Stomach (tissue), 9 donors: ENCODE data around the gene ETV7. TPM values are rescaled to one million over a fixed set of nuclear protein-coding genes. Genes with fewer than 3 reads are reported as not detected.

Experiments used
- DNase-seq, 2 donors: peaks; one replicate each; pipeline versions ENCODE4 v3.0.0 to v3.0.0-alpha.2; 2013 to 2019
- H3K27ac ChIP-seq, 5 donors: fragments of 200-600 bp in 4 of 5; sonication (generic) in 4 of 5; one replicate each; pipeline ENCODE4 v1.5.1; 2013 to 2019; ENCODE audit warnings: mild to moderate bottlenecking in 1 of 5, moderate library complexity in 1 of 5
- H3K27me3 ChIP-seq, 3 donors: fragments of 200-600 bp; sonication (generic); one replicate each; pipeline ENCODE4 v1.5.1; 2017 to 2019; ENCODE audit warnings: mixed run types in 1 of 3
- H3K36me3 ChIP-seq, 4 donors: fragments of 200-600 bp; sonication (generic); 1 replicate in 3 of 4; 2 replicates in 1 of 4; pipeline ENCODE4 v1.5.1; 2016 to 2019
- H3K4me1 ChIP-seq, 4 donors: fragments of 200-600 bp; sonication (generic); one replicate each; pipeline ENCODE4 v1.5.1; 2016 to 2019
- H3K4me3 ChIP-seq, 4 donors: fragments of 200-600 bp; sonication (generic) in 3 of 4; one replicate each; pipeline ENCODE4 v1.5.1; 2016 to 2019; ENCODE audit warnings: mild to moderate bottlenecking in 1 of 4
- H3K9me3 ChIP-seq, 4 donors: fragments of 200-600 bp; sonication (generic); one replicate each; pipeline ENCODE4 v1.5.1; 2016 to 2019
- CTCF ChIP-seq, 7 experiments: fragments of 450-650 bp in 4 of 7; fragments of 200-600 bp in 3 of 7; sonication (generic) in 3 of 7; IDR thresholded peaks; one replicate each; pipeline ENCODE4 v1.5.1; 2016 to 2019; ENCODE audit warnings: antibody characterized with exemption in 7 of 7, control low read depth in 2 of 7, mild to moderate bottlenecking in 1 of 7
- EP300 ChIP-seq: sonication (generic); formaldehyde crosslinking; IDR thresholded peaks from one replicate; pipeline ENCODE4 v1.6.1; 2017; ENCODE audit warnings: antibody characterized with exemption
- POLR2A ChIP-seq, 4 donors: fragments of 450-650 bp; IDR thresholded peaks; one replicate each; pipeline ENCODE4 v1.6.1; 2016; ENCODE audit warnings: antibody characterized with exemption in 4 of 4, control low read depth in 2 of 4, mild to moderate bottlenecking in 1 of 4, moderate library complexity in 1 of 4
- POLR2AphosphoS5 ChIP-seq, 3 donors: sonication (generic); formaldehyde crosslinking; IDR thresholded peaks; one replicate each; pipeline ENCODE4 v1.6.1; 2016; ENCODE audit warnings: antibody characterized with exemption in 3 of 3
- WGBS, 5 donors: extraction: QIAGEN DNeasy Blood & Tissue Kit in 3 of 5; methylation state at CpG; one replicate each; pipeline versions ENCODE4 v1.1.5 to v1.1.7; 2013 to 2018; 5-methylcytosine and 5-hydroxymethylcytosine counted together
- intact Hi-C: fragments of 100-400 bp; cut with DNase I; formaldehyde crosslinking; loops from one replicate; pipeline ENCODE4 v1.15.1; 2023; ENCODE audit warnings: low total_unique reads
- polyA plus RNA-seq, 3 donors: library from polyadenylated mRNA; stranded (reverse); fragments of 200-250 nt; gene quantifications; one replicate each; pipeline ENCODE4 v1.2.3, GENCODE V29; 2013
- total RNA-seq, 5 donors: library from RNA; depleted of rRNA; stranded (reverse); fragments of >200 nt; gene quantifications; one replicate each; pipeline versions ENCODE4 v1.1.0 to v1.2.3, GENCODE V29; 2014 to 2016
- donor health status: healthy with polysubstance abuse.
- donor health status: Bipolar disorder and iron deficiency.
- donor health status: healthy.

ETV7 gene
- total and polyA plus RNA-seq, 8 donors: 0.37 to 20.4 (median 4.8) TPM; not detected in 1

GRCh38 chr6:36323062-36323461 lies 64.4 kb downstream of the ETV7 start:
- 71 to 86% (median 77%) methylated on average over 8 of the region's 8 CpGs for WGBS, 5 donors

GRCh38 chr6:36322591-36322990 lies 64.9 kb downstream of the ETV7 start:
- H3K36me3 ChIP-seq: peaks cover 0 to 38% (median 2%) of the 10 kb centered on the region in 4 donors
- intact Hi-C loops: no loop called here
- TF ChIP-seq POLR2A (IDR thresholded peaks at IDR 0.05) (no peak), CTCF (IDR thresholded peaks at IDR 0.05) (no peak), EP300 (no peak)

More at GRCh38 chr6:36323062-36323461, 64.4 kb downstream of the ETV7 start:
- Histone ChIP-seq H3K27ac (no peak overlapping the region), H3K4me1 (peaks cover 0 to 8% (median 0%) of the 10 kb centered on the region in 4 donors), H3K36me3 (peaks cover 0 to 38% (median 2%) of the 10 kb centered on the region in 4 donors), H3K9me3 (no peaks in the 10 kb centered on the region), H3K27me3 (no peaks in the 10 kb centered on the region), H3K4me3 (no peak overlapping the region)
- DNase-seq: no peak
- intact Hi-C loops: no loop called here
- TF ChIP-seq EP300 (no peak), CTCF (IDR thresholded peaks at IDR 0.05) (no peak), POLR2A (IDR thresholded peaks at IDR 0.05) (no peak), POLR2AphosphoS5 (IDR thresholded peaks at IDR 0.05) (no peak)

GRCh38 chr6:36320475-36320874 lies 67.0 kb downstream of the ETV7 start:
- H3K4me1 ChIP-seq: peaks cover 0 to 8% (median 0%) of the 10 kb centered on the region in 4 donors
- no peak overlapping the region for H3K4me3 ChIP-seq
- TF ChIP-seq EP300 (no peak), POLR2AphosphoS5 (IDR thresholded peaks at IDR 0.05) (no peak), CTCF (IDR thresholded peaks at IDR 0.05) (no peak), POLR2A (IDR thresholded peaks at IDR 0.05) (no peak)
- intact Hi-C loops: no loop called here
- 44 to 76% (median 60%) methylated on average over 8 to 11 of the region's 11 CpGs for WGBS, 5 donors
- no peak for DNase-seq
- no peak overlapping the region for H3K27ac ChIP-seq
- H3K27me3 ChIP-seq: no peaks in the 10 kb centered on the region
- no peaks in the 10 kb centered on the region for H3K9me3 ChIP-seq
- H3K36me3 ChIP-seq: peaks cover 0 to 20% (median 2%) of the 10 kb centered on the region in 4 donors

More at GRCh38 chr6:36322591-36322990, 64.9 kb downstream of the ETV7 start:
- Histone ChIP-seq H3K4me3 (no peak overlapping the region), H3K27ac (no peak overlapping the region), H3K9me3 (no peaks in the 10 kb centered on the region), H3K4me1 (peaks cover 0 to 8% (median 0%) of the 10 kb centered on the region in 4 donors), H3K27me3 (no peaks in the 10 kb centered on the region)
- no peak for DNase-seq
- 88 to 97% (median 91%) methylated on average over 3 of the region's 3 CpGs for WGBS, 5 donors

- H3K4me3 ChIP-seq: no peak overlapping the region
- H3K4me1 ChIP-seq: peaks cover 0 to 8% (median 0%) of the 10 kb centered on the region in 4 donors
- H3K27ac ChIP-seq: no peak overlapping the region
- TF ChIP-seq EP300 (no peak), POLR2AphosphoS5 (IDR thresholded peaks at IDR 0.05) (no peak), POLR2A (IDR thresholded peaks at IDR 0.05) (no peak), CTCF (IDR thresholded peaks at IDR 0.05) (no peak)
- H3K36me3 ChIP-seq: peaks cover 0 to 13% (median 2%) of the 10 kb centered on the region in 4 donors
- 78 to 84% (median 80%) methylated on average over 2 of the region's 2 CpGs for WGBS, 5 donors
- no peaks in the 10 kb centered on the region for H3K9me3 ChIP-seq
- H3K27me3 ChIP-seq: no peaks in the 10 kb centered on the region
- DNase-seq: no peak
- intact Hi-C loops: no loop called here
Measured at GRCh38 chr6:36319821-36320220, 67.6 kb downstream of the ETV7 start.
